ENCODE measurements around the gene GATB.

The GATB gene

DNA sequence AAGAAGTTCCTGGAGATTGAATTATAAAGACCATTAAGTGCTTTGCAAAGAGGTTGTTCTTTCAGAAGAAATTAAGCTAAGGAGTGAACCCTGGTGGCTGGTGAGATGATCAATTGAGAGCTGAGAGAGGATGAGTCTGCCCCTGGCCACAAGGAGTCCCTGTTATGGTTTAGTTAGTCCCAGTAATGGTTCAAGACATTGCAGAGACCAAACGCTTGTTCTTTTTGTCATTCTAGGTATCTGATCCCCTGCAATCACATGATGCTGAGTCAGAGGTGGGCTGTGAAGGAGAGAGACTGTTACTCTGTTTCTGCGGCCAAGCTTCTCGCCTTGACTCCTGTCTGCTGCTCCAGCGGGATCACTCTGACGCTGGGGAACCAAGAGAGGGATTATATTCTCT lies 114.5 kb downstream of the GATB start:
- no peak for DNase-seq (ENCODE audit: low read depth, low spot score)
- Histone ChIP-seq H3K9me3 (ENCODE audit: low read depth, low read length) (no peaks in the 10 kb centered on the region), H3K27ac (no peak overlapping the region), H3K36me3 (ENCODE audit: insufficient read depth, low read length) (no peaks in the 10 kb centered on the region), H3K9ac (ENCODE audit: insufficient read length) (no peak overlapping the region), H3K4me3 (no peak overlapping the region)
- TF ChIP-seq EZH2 (IDR thresholded peaks at IDR 0.05) (no peak), POLR2AphosphoS5 (IDR thresholded peaks at IDR 0.05; ENCODE audit: borderline replicate concordance, low read depth, low read length) (no peak), FOXP2 (optimal IDR thresholded peaks at IDR 0.05; ENCODE audit: control extremely low read depth, extremely low read length, insufficient read depth) (no peak)

- Histone ChIP-seq H3K4me3 (no peak overlapping the region), H3K27ac (no peak overlapping the region), H3K9me3 (ENCODE audit: low read depth, low read length) (no peaks in the 10 kb centered on the region), H3K9ac (ENCODE audit: insufficient read length) (no peak overlapping the region), H3K36me3 (ENCODE audit: insufficient read depth, low read length) (no peaks in the 10 kb centered on the region)
- TF ChIP-seq POLR2AphosphoS5 (IDR thresholded peaks at IDR 0.05; ENCODE audit: borderline replicate concordance, low read depth, low read length) (no peak), EZH2 (IDR thresholded peaks at IDR 0.05) (no peak), FOXP2 (optimal IDR thresholded peaks at IDR 0.05; ENCODE audit: control extremely low read depth, extremely low read length, insufficient read depth) (no peak)
- no peak for DNase-seq (ENCODE audit: low read depth, low spot score)
Observed at GRCh38 chr4:151644622-151645021, 116.2 kb downstream of the GATB start.

DNA sequence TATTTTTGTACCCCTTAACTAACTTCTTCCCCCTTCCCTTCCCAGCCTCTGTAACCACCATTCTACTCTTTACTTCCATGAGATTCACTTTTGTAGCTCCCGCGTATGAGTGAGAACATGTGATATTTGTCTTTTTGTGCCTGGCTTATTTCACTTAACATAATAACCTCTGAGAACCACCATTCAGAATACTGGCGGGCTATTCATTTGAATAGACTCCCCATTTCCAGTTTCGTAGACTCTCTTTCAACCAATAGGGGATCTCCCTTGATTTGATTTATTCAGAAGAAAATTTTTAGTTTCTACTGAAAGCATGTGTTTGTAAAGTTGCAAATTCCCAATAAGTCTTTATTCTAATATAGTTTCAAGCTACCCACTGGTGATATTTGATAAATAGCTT lies 117.2 kb downstream of the GATB start:
- Histone ChIP-seq H3K9ac (ENCODE audit: insufficient read length) (no peak overlapping the region), H3K36me3 (ENCODE audit: insufficient read depth, low read length) (no peaks in the 10 kb centered on the region), H3K9me3 (ENCODE audit: low read depth, low read length) (no peaks in the 10 kb centered on the region), H3K4me3 (no peak overlapping the region), H3K27ac (no peak overlapping the region)
- no peak for DNase-seq (ENCODE audit: low read depth, low spot score)
- TF ChIP-seq EZH2 (IDR thresholded peaks at IDR 0.05) (no peak), POLR2AphosphoS5 (IDR thresholded peaks at IDR 0.05; ENCODE audit: borderline replicate concordance, low read depth, low read length) (no peak)

DNA sequence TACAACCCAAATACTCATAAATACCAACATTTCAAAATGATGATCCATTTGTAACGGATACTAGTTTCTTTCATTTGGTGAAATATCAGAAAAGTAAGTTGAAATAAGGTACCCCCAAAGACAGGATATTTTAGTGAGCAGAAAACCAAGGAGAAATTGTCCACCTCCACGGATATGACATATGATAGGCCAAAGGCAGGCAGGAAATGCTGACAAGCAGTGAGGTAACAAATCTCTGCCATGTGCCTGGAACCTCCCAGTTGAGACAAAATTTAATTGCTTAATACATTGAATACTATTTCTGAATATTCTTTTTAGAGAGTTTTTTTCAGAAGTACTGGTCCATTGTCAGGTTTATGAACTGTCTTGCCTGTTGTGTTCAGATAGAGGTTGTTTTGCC lies 118.8 kb downstream of the GATB start:
- no peak overlapping the region for H3K4me3 ChIP-seq
- H3K9me3 ChIP-seq (ENCODE audit: low read depth, low read length) = no peaks in the 10 kb centered on the region
- no peaks in the 10 kb centered on the region for H3K36me3 ChIP-seq (ENCODE audit: insufficient read depth, low read length)
- no peak for DNase-seq (ENCODE audit: low read depth, low spot score)
- H3K9ac ChIP-seq (ENCODE audit: insufficient read length) = no peak overlapping the region
- TF ChIP-seq FOXP2 (optimal IDR thresholded peaks at IDR 0.05; ENCODE audit: control extremely low read depth, extremely low read length, insufficient read depth) (no peak), POLR2AphosphoS5 (IDR thresholded peaks at IDR 0.05; ENCODE audit: borderline replicate concordance, low read depth, low read length) (no peak), EZH2 (IDR thresholded peaks at IDR 0.05) (no peak)
- no peak overlapping the region for H3K27ac ChIP-seq

DNA sequence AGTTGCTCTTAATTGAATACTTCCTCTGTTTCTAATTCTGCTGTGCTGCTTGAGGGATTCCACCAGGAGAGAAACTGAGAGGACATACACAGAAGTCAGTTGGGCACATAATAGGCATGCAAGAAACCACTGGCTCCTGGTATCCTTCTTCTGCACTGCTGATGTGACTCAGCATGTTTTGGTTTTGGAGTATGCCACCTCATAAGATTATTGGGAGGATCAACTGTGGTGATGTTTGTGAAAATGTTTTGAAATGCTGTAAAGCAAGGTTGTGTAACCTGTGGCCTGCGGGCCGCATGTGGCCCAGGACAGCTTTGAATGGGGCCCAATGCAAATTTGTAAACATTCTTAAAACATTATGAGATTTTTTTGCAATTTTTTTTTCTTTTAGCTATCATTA lies 119.6 kb downstream of the GATB start:
- no peak overlapping the region for H3K9ac ChIP-seq (ENCODE audit: insufficient read length)
- no peaks in the 10 kb centered on the region for H3K36me3 ChIP-seq (ENCODE audit: insufficient read depth, low read length)
- H3K27ac ChIP-seq = no peak overlapping the region
- H3K9me3 ChIP-seq (ENCODE audit: low read depth, low read length) = no peaks in the 10 kb centered on the region
- DNase-seq (ENCODE audit: low read depth, low spot score) = no peak
- TF ChIP-seq FOXP2 (optimal IDR thresholded peaks at IDR 0.05; ENCODE audit: control extremely low read depth, extremely low read length, insufficient read depth) = no peak
- no peak for TF ChIP-seq EZH2 (IDR thresholded peaks at IDR 0.05)
- no peak for TF ChIP-seq POLR2AphosphoS5 (IDR thresholded peaks at IDR 0.05; ENCODE audit: borderline replicate concordance, low read depth, low read length)
- no peak overlapping the region for H3K4me3 ChIP-seq

DNA sequence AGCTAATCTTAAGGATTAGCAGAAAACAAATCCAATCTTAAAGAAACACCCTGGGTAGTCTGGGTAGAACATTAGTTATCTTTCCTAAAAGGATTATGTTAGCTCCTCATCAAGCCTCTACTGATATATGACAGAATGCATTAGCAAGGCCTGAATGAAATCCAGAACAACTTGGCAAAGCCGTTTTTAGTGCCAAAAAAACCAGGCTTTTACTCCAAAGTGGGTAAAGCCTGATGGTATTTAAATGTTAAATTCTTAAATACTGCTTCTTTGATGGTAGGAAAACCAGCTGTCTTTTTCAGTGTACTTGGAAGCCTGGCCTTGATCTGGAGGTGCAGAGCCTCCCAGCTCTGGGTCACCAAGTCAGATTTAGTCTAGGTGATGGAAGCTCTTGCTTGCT lies 120.4 kb downstream of the GATB start:
- H3K36me3 ChIP-seq (ENCODE audit: insufficient read depth, low read length) = no peaks in the 10 kb centered on the region
- H3K9ac ChIP-seq (ENCODE audit: insufficient read length) = no peak overlapping the region
- H3K4me3 ChIP-seq = no peak overlapping the region
- TF ChIP-seq FOXP2 (optimal IDR thresholded peaks at IDR 0.05; ENCODE audit: control extremely low read depth, extremely low read length, insufficient read depth) (no peak), POLR2AphosphoS5 (IDR thresholded peaks at IDR 0.05; ENCODE audit: borderline replicate concordance, low read depth, low read length) (no peak), EZH2 (IDR thresholded peaks at IDR 0.05) (no peak)
- H3K27ac ChIP-seq = no peak overlapping the region
- no peak for DNase-seq (ENCODE audit: low read depth, low spot score)
- H3K9me3 ChIP-seq (ENCODE audit: low read depth, low read length) = no peaks in the 10 kb centered on the region

GRCh38 chr4:151638295-151638858 lies 122.4 kb downstream of the GATB start:
- no peak for DNase-seq (ENCODE audit: low read depth, low spot score)
- no peak for TF ChIP-seq FOXP2 (optimal IDR thresholded peaks at IDR 0.05; ENCODE audit: control extremely low read depth, extremely low read length, insufficient read depth)
- TF ChIP-seq POLR2AphosphoS5 (IDR thresholded peaks at IDR 0.05; ENCODE audit: borderline replicate concordance, low read depth, low read length) = no peak
- no peak for TF ChIP-seq EZH2 (IDR thresholded peaks at IDR 0.05)
- Histone ChIP-seq H3K27ac (no peak overlapping the region), H3K36me3 (ENCODE audit: insufficient read depth, low read length) (no peaks in the 10 kb centered on the region), H3K4me3 (no peak overlapping the region), H3K9ac (ENCODE audit: insufficient read length) (no peak overlapping the region), H3K9me3 (ENCODE audit: low read depth, low read length) (no peaks in the 10 kb centered on the region; the same call in 1 of the 2 replicates)

DNA sequence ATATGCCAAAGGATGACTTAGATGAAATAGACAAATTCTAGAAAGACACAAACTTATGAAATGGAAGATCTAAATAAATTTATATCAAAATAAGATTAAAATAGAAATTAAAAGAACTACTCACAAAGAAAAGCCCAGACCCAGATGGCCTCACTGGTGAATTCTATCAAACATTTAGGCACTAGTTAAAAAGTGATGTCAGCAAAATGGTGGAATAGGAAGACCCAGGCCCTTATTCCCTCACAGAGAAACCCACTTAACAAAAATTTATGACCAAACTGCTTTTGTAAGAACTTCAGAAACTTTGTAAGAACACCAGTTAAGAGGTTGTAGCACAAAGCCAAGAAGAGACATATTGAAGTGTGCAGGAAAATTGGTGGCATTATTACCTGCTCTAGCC lies 129.5 kb downstream of the GATB start:
- no peak overlapping the region for H3K27ac ChIP-seq
- H3K9me3 ChIP-seq (ENCODE audit: low read depth, low read length) = no peaks in the 10 kb centered on the region; the same call in 1 of the 2 replicates
- TF ChIP-seq EZH2 (IDR thresholded peaks at IDR 0.05) (no peak), FOXP2 (optimal IDR thresholded peaks at IDR 0.05; ENCODE audit: control extremely low read depth, extremely low read length, insufficient read depth) (no peak), POLR2AphosphoS5 (IDR thresholded peaks at IDR 0.05; ENCODE audit: borderline replicate concordance, low read depth, low read length) (no peak)
- DNase-seq (ENCODE audit: low read depth, low spot score) = no peak
- no peaks in the 10 kb centered on the region for H3K36me3 ChIP-seq (ENCODE audit: insufficient read depth, low read length)
- no peak overlapping the region for H3K9ac ChIP-seq (ENCODE audit: insufficient read length)
- H3K4me3 ChIP-seq = no peak overlapping the region
